Smooth muscle cell (in vitro differentiated cells): ENCODE results near the gene FNBP1. TPM values are rescaled to one million over a fixed set of nuclear protein-coding genes. Genes with fewer than 3 reads are reported as not detected.

Source experiments
- DNase-seq: peaks from one replicate; lab custom pipeline; 2025; ENCODE audit not compliant: unreplicated experiment; lab: John Stamatoyannopoulos, UW
- H2AFZ ChIP-seq: fragments of 200-600 bp; sonication (generic); 2 replicates; pipeline ENCODE4 v1.6.0; 2016; ENCODE audit warnings: antibody characterized with exemption, low read depth, mild to moderate bottlenecking
- H3F3A ChIP-seq: fragments of 200-600 bp; sonication (generic); 2 replicates; pipeline ENCODE4 v1.6.0; 2017; ENCODE audit warnings: antibody characterized with exemption, low read depth
- H3K27ac ChIP-seq: fragments of 200-600 bp; sonication (generic); 2 replicates; pipeline ENCODE4 v1.5.1; 2016; ENCODE audit warnings: low read depth, mild to moderate bottlenecking
- H3K27me3 ChIP-seq: fragments of 200-600 bp; sonication (generic); 2 replicates; pipeline ENCODE4 v1.6.1; 2016; ENCODE audit warnings: low read depth, mild to moderate bottlenecking
- H3K36me3 ChIP-seq: fragments of 200-600 bp; sonication (generic); 2 replicates; pipeline ENCODE4 v1.5.1; 2016; ENCODE audit warnings: low read depth
- H3K4me1 ChIP-seq: fragments of 200-600 bp; sonication (generic); 2 replicates; pipeline ENCODE4 v1.5.1; 2016; ENCODE audit warnings: low read depth
- H3K4me2 ChIP-seq: fragments of 200-600 bp; sonication (generic); 2 replicates; pipeline ENCODE4 v1.6.0; 2016; ENCODE audit warnings: mild to moderate bottlenecking
- H3K4me3 ChIP-seq: fragments of 200-600 bp; sonication (generic); 2 replicates; pipeline ENCODE4 v1.5.1; 2016; ENCODE audit warnings: mild to moderate bottlenecking
- H3K79me2 ChIP-seq: fragments of 200-600 bp; sonication (generic); 2 replicates; pipeline ENCODE4 v1.6.0; 2016; ENCODE audit warnings: low read depth, mild to moderate bottlenecking
- H3K9ac ChIP-seq: fragments of 200-600 bp; sonication (generic); 2 replicates; pipeline ENCODE4 v1.6.0; 2016; ENCODE audit warnings: low read depth
- H3K9me3 ChIP-seq: fragments of 200-600 bp; sonication (generic); replicated peaks from 2 replicates; pipeline ENCODE4 v1.5.1; 2016; ENCODE audit warnings: low read depth
- H4K20me1 ChIP-seq: fragments of 200-600 bp; sonication (generic); 2 replicates; pipeline ENCODE4 v1.6.0; 2016; ENCODE audit warnings: low read depth
- WGBS: methylation state at CpG from one replicate; pipeline ENCODE4 v1.1.7; 2016; ENCODE audit warnings: low lambda C conversion rate; 5-methylcytosine and 5-hydroxymethylcytosine counted together
- polyA plus RNA-seq: library from polyadenylated mRNA; unstranded; fragments of >200 nt; fragmentation: Nextera tagmentation; extraction: Ambion mirVana; gene quantifications from 2 replicates; pipeline ENCODE4 v1.2.1, GENCODE V29; 2016
- total RNA-seq: library from RNA; depleted of rRNA; stranded (reverse); fragments of >200 nt; gene quantifications from 2 replicates; pipeline ENCODE4 v1.2.3, GENCODE V29; 2014
- TF ChIP-seq, protein P1 (sequence below): fragments of 200-600 bp; sonication (generic); IDR thresholded peaks from 2 replicates; pipeline ENCODE4 v1.5.1; 2017; ENCODE audit warnings: borderline replicate concordance, mild to moderate bottlenecking, antibody characterized with exemption; ENCODE audit not compliant: insufficient read depth, poor library complexity, severe bottlenecking

Gene FNBP1
- total and polyA plus RNA-seq, 2 experiments from 2014 or later = 17.1 to 17.2 TPM

DNA sequence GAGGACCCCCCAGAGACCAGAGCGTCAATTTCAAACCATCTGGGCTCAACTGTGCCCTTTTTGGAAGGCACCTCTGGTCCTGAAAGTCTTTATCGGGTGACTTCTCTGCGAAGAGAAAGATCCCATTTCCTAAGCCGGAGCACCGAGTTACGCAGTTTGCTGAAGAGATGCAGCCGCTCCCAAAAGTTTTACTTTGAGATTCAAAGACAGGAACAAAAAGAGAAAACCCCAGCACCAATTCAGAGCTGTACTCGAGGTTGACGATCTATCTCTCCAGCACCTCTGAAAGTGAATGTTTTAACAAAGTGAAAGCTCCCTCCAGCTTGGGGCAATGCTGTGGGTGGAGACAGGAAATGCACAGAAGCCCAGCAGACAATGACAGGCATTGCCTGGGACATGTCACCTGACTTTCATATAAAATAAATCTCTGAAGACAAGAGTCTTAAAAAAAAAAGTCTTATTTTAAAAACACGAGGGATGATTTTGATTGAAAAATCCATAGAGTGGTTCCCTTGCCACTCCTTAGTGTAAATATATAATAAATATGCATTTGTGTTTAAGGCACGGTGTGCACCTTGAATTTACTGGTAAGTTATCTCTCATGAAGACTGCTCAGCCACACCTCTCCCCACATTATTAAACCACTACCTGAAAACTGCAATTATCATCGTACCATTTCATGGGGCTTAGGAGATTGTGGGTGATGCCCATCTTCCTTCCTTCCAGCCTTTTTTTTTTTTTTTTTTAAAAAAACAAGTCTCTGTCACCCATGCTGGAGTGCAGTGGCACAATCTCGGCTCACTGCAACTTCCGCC, 79.9 kb downstream of the FNBP1 start:
- H3K9ac ChIP-seq = peak overlapping the region; percentile 88
- 18% methylated on average over 14 of the region's 14 CpGs for WGBS
- TF ChIP-seq, protein P1, sequence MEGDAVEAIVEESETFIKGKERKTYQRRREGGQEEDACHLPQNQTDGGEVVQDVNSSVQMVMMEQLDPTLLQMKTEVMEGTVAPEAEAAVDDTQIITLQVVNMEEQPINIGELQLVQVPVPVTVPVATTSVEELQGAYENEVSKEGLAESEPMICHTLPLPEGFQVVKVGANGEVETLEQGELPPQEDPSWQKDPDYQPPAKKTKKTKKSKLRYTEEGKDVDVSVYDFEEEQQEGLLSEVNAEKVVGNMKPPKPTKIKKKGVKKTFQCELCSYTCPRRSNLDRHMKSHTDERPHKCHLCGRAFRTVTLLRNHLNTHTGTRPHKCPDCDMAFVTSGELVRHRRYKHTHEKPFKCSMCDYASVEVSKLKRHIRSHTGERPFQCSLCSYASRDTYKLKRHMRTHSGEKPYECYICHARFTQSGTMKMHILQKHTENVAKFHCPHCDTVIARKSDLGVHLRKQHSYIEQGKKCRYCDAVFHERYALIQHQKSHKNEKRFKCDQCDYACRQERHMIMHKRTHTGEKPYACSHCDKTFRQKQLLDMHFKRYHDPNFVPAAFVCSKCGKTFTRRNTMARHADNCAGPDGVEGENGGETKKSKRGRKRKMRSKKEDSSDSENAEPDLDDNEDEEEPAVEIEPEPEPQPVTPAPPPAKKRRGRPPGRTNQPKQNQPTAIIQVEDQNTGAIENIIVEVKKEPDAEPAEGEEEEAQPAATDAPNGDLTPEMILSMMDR = no peak
- H2AFZ ChIP-seq = peak overlapping the region; percentile 76
- H3K4me2 ChIP-seq = peak overlapping the region; percentile 85
- no peaks in the 10 kb centered on the region for H3K36me3 ChIP-seq
- H3K27me3 ChIP-seq = no peaks in the 10 kb centered on the region
- H3K27ac ChIP-seq = peak overlapping the region; percentile 93
- H3K9me3 ChIP-seq = no peaks in the 10 kb centered on the region
- H3K4me3 ChIP-seq = peak overlapping the region; percentile 53
- DNase-seq = no peak
- peaks cover 11% of the 10 kb centered on the region for H3K79me2 ChIP-seq
- H3K4me1 ChIP-seq = peaks cover 37% of the 10 kb centered on the region
- H4K20me1 ChIP-seq = no peaks in the 10 kb centered on the region
- H3F3A ChIP-seq = peaks cover 29% of the 10 kb centered on the region

DNA sequence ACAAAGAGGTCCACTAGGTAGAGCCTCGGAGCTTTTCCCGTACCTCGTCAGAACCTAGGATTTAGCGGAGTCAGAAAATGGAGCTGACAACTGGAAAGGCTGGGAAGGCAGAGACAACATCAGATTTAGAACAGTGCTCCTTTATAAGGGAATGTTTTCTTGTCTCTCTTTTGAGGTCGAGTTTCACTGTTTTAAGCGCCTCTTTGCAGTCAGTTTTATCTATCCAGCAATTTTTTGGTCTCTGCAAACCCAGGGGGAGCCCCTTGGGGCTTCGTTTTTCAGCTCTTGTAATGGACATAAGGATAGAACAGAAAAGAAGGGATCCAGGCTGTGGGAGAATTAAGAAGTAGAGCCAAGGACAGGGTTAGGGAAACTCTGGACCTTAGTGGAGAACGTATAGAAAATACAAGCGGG, 80.5 kb downstream of the FNBP1 start:
- no peaks in the 10 kb centered on the region for H3K27me3 ChIP-seq
- peaks cover 23% of the 10 kb centered on the region for H3F3A ChIP-seq
- H3K4me3 ChIP-seq = peak overlapping the region; percentile 53
- no peaks in the 10 kb centered on the region for H4K20me1 ChIP-seq
- no peak for DNase-seq
- no peaks in the 10 kb centered on the region for H3K36me3 ChIP-seq
- peak overlapping the region; percentile 85 for H3K4me2 ChIP-seq
- TF ChIP-seq, protein P1 = no peak
- H3K9me3 ChIP-seq = no peaks in the 10 kb centered on the region
- H3K79me2 ChIP-seq = peaks cover 11% of the 10 kb centered on the region
- peak overlapping the region; percentile 88 for H3K9ac ChIP-seq
- peak overlapping the region; percentile 93 for H3K27ac ChIP-seq
- H2AFZ ChIP-seq = peak overlapping the region; percentile 76
- H3K4me1 ChIP-seq = peaks cover 37% of the 10 kb centered on the region
- WGBS = 16% methylated on average over 9 of the region's 9 CpGs

DNA sequence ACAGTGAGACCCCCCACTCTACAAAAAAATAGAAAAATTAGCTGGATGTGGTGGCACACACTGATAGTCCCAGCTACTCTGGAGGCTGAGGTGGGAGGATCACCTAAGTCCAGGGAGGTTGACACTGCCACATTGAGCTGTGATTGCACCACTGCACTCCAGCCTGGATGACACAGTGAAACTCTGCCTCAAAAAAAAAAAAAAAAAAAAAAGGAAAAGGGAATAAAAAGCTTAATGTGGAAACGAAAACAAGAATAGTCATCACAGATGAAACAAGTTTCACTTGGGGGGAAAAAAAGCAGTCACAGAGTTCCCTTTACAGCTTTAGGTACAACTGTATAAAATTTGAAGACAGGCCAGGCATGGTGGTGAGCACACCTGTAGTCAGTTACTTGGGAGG, 84.2 kb downstream of the FNBP1 start:
- peaks cover 25% of the 10 kb centered on the region for H3K4me1 ChIP-seq
- 91% methylated on average over 1 of the region's 1 CpG for WGBS
- peaks cover 12% of the 10 kb centered on the region for H3F3A ChIP-seq
- H3K27me3 ChIP-seq = no peaks in the 10 kb centered on the region
- peaks cover 11% of the 10 kb centered on the region for H3K79me2 ChIP-seq
- DNase-seq = no peak
- no peaks in the 10 kb centered on the region for H3K9me3 ChIP-seq
- H2AFZ ChIP-seq = no peak overlapping the region
- H4K20me1 ChIP-seq = no peaks in the 10 kb centered on the region
- H3K4me2 ChIP-seq = no peak overlapping the region
- no peak overlapping the region for H3K27ac ChIP-seq
- H3K4me3 ChIP-seq = no peak overlapping the region
- no peak overlapping the region for H3K9ac ChIP-seq
- TF ChIP-seq, protein P1 = no peak
- H3K36me3 ChIP-seq = no peaks in the 10 kb centered on the region
